Globus pallidus (tissue), 1 donor: Measurements from ENCODE around the gene HIPK2.
"Not testable (repeated sequence)": the region's sequence is repeated elsewhere in the genome, so short reads cannot be mapped to it uniquely, and the experiment has no call there.

Source experiments
- DNase-seq: peaks from one replicate; pipeline ENCODE4 v3.0.0-alpha.2; 2015; ENCODE audit warnings: low spot score

Gene HIPK2

DNA sequence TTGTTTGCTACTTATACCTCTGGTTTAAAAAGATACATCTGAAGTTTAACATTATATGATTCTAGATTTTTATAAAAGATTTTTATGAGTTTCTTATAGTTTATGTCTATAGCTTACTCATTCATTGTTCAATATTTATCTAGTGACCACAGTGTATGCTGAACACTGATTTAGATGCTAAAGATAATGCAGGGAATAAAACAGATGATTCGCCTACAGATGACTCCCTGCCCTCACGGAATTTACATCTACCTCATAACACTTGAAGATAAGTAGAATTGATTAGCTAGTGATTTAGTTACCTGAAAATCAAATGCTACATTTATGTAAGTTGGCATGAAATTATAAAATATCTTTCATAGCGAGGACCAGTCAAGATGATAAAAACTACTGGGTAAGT is 105.8 kb downstream of the HIPK2 start:
- no peak for DNase-seq

- not testable (repeated sequence) for DNase-seq
Observed at GRCh38 chr7:139670662-139671061, 107.1 kb downstream of the HIPK2 start.

- peak; percentile 76 for DNase-seq
Observed at GRCh38 chr7:139669106-139670061, 108.4 kb downstream of the HIPK2 start.

- no peak for DNase-seq
Observed at GRCh38 chr7:139667377-139667776, 110.4 kb downstream of the HIPK2 start.

GRCh38 chr7:139666501-139666900 is 111.3 kb downstream of the HIPK2 start:
- DNase-seq = no peak

DNA sequence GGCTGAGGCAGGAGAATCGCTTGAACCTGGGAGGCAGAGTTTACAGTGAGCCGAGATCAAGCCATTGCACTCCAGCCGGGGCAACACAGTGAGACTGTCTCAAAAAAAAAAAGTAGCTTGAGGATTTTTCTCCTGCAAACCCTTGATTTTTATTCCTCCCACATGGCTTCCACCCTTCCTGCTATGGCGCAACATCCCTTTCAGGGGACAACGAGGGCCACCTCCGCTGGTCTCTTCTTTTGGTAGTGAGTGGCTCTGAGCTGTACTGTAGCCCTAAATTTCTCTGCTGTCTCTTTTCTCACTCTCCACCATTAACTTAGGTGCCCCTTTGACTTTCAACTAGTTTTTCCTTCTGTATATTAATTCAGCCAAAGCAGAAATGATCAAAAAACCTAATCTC is 113.4 kb downstream of the HIPK2 start:
- DNase-seq = no peak

DNA sequence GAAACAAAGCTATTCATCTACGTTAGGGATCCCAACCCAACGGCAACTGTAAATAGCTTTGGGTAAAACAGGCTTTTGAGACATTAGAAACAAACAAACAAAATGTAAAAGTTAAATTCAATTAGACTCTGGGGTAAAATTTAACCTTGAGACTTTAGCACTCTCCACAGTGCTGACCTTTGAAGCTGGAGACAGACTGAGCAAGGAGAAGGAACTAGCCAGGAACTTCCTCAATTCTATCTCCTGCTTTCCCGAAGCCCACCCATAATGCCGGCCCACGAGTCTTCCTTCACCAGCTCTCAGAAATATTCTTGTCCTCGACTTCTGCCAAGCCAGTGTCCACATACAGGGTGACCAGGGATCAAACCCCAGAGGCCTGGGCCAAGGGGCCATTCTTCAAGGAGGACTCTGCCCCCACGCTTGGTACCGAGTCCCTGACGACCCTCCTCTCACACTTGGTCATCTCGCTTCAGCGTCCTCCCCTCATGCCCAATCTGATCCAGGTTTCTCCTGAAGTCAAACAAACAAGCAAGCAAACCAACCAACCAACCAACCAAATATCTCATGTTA is 114.1 kb downstream of the HIPK2 start:
- no peak for DNase-seq

- no peak for DNase-seq
Observed at GRCh38 chr7:139661903-139662302, 115.9 kb downstream of the HIPK2 start.

DNA sequence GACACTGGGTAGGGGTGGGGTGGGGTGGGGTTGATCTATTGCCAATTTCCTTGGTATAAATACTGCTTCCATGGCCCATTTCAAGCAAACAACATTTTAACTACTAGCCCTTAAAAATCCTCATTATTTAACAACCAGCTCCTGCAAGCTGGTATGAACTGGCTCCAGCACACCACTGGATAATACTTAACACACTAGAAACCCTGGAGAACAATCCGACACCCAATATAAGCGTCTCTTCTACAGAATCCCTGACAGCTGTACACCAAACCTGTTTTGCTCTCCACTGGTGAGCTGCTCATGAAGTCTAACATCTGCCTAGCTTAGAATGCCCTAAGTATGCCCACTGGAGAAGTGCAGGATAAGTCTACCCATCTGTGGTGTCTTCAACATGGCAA is 116.8 kb downstream of the HIPK2 start:
- DNase-seq = no peak

DNA sequence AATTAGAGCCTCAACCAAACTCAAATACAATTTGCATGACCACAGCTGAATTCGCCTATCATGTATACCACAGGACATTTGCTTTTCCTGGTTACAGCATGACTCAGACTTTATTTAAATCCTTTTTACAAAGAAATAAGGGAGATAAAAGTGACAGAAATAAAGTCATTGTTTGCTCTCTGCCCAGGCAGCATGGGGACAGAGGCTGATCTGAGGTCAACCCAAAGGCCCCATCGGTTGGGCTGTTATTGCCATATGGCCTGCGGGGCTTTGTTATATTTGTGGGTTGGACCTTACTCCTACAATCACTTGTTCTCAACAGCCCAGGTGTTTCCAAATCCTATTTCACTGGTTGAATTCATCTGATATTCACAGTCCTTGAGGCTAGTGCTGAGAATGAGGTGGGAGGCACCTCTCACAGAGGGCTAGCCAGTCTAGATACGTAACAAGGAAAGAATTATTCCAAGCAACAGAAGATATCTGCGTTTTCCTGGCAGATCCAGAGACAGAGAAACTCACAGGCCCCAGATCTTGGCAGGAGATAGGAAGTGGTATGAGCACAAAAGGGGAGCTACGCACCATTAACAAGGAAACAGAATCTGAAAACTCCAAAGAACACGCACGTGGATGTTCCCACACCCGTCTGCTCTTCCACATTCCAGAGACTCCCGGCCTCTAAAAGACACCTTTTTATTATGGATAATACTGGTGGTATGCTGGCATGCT is 117.3 kb downstream of the HIPK2 start:
- no peak for DNase-seq

- DNase-seq = no peak
Observed at GRCh38 chr7:139659922-139660316, 117.9 kb downstream of the HIPK2 start.

GRCh38 chr7:139658908-139659675 is 118.7 kb downstream of the HIPK2 start:
- peak; percentile 91 for DNase-seq

- DNase-seq = no peak
Observed at GRCh38 chr7:139658296-139658695, 119.5 kb downstream of the HIPK2 start.

- DNase-seq = no peak
Observed at GRCh38 chr7:139657725-139658124, 120.1 kb downstream of the HIPK2 start.

GRCh38 chr7:139656387-139656786 is 121.4 kb downstream of the HIPK2 start:
- no peak for DNase-seq

- DNase-seq = no peak
Observed at GRCh38 chr7:139655305-139655704, 122.5 kb downstream of the HIPK2 start.

DNA sequence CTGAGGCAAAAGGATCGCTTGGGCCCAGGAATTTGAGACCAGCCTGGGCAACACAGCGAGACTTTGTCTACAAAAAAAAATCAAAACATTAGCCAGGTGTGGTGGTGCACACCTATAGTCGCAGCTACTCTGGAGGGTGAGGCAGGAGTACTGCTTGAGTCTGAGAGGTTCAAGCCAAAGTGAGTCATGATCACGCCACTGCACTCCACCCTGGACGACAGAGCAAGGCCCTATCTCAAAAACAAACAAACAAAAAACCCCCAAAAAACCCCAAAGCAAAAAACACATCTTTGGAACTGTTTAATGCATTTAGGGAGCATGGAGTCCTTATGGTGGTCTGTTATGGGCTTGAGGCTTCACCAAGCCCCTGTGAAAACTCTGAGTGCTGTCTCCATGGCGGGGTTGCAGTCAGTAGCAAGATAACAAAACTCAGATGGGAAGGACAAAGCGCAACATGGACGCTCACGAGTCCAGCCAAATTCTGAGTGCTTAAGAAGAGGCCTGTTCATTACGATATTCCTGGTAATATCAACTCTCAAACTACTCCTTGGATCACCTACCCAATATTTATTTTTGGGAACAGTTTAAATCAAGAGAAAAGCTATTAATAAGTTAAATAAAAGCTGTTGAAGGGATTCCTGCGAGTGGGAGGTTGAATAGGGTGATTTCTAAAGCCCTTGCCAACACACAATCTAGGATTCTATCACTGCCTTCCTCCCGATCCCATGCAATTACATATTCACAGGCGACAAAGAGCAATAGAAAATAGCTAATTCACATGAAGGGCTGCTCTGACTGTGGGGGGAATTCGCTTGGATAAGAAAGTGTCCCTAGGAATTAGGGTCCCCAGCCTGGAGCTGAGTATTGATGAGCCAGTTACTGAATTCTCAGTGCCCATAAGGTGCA is 123.3 kb downstream of the HIPK2 start:
- peak; percentile 74 for DNase-seq

GRCh38 chr7:139651914-139652313 is 125.9 kb downstream of the HIPK2 start:
- no peak for DNase-seq

DNA sequence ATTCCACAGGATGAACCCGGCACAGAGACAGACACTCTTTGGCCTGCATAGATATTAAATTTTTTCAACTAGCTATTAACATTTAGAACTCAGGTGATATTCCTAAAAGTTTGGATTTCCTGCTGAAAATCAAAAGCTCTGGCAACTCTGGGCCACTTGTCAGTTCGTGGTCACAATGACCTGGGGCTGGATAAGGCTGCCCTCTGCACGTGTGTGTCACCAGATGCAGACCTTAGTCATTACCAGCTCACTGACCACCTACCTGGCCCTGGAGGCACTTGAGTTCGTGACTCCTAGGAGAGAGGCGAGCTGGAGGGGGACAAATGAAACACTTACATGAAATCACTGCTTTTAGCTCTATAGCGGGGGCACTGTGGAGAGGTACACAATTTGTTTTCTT is 126.5 kb downstream of the HIPK2 start:
- no peak for DNase-seq

- no peak for DNase-seq
Observed at GRCh38 chr7:139650429-139651100, 127.2 kb downstream of the HIPK2 start.
